ENCODE measurements around the gene SLC24A4. TPM values are rescaled to one million over a fixed set of nuclear protein-coding genes. Genes with fewer than 3 reads are reported as not detected.
"Not testable (repeated sequence)": the region's sequence is repeated elsewhere in the genome, so short reads cannot be mapped to it uniquely, and the experiment has no call there.

SLC24A4 gene
- total RNA-seq, 1 donor from 2014 or later, result 0.36 TPM

DNA sequence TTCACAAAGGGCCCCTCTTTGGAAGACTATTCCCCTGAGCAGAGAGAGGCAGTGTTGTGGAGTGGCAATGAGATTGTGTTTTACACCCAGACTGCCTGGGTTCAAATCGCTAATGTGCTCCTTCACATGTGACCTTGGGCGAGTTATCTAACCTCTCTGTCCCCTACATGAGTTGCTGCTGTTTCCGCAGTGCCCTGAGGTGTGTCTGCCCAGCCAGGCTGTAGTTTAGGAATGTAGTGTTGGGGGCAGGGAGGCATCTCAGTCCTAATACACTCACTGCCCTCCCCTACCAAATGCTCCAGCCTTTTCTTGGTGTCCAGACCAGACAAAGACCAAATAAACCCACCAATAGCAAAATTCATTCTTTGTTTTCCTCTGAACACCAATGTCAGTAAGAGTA, 78.6 kb downstream of the SLC24A4 start:
- intact Hi-C loops (cut with micrococcal nuclease), result no loop called here
- Histone ChIP-seq H3K4me1 (peaks cover 13% of the 10 kb centered on the region), H3K27ac (replicated peaks) (no peak overlapping the region)

DNA sequence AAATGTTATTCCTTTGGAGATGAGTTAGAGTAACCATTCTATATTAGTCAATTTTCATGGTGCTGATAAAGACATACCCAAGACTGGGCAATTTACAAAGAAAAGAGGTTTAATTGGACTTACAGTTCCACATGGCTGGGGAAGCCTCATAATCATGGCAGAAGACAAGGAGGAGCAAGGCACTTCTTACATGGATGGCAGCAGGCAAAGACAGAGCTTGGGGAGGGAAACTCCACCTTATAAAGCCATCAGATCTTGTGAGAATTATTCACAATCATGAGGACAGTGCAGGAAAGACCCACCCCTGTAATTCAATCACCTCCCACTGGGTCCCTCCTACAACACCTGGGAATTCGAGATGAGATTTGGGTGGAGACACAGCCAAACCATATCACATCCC, 79.5 kb downstream of the SLC24A4 start:
- Histone ChIP-seq H3K4me1 (peaks cover 13% of the 10 kb centered on the region), H3K9me3 (replicated peaks) (peaks cover 13% of the 10 kb centered on the region)
- H3K36me3 ChIP-seq; H3K4me3 ChIP-seq; H3K27ac ChIP-seq (replicated peaks); DNase-seq; H3K27me3 ChIP-seq (ENCODE audit: low read depth); intact Hi-C loops (cut with micrococcal nuclease): not testable (repeated sequence)

More for the DNA sequence above, 78.6 kb downstream of the SLC24A4 start:
- no peak for TF ChIP-seq CTCF (IDR thresholded peaks at IDR 0.05; ENCODE audit: borderline replicate concordance)
- DNase-seq, result no peak
- Histone ChIP-seq H3K9me3 (replicated peaks) (peaks cover 8% of the 10 kb centered on the region), H3K27me3 (ENCODE audit: low read depth) (no peaks in the 10 kb centered on the region), H3K36me3 (no peaks in the 10 kb centered on the region), H3K4me3 (no peak overlapping the region)

DNA sequence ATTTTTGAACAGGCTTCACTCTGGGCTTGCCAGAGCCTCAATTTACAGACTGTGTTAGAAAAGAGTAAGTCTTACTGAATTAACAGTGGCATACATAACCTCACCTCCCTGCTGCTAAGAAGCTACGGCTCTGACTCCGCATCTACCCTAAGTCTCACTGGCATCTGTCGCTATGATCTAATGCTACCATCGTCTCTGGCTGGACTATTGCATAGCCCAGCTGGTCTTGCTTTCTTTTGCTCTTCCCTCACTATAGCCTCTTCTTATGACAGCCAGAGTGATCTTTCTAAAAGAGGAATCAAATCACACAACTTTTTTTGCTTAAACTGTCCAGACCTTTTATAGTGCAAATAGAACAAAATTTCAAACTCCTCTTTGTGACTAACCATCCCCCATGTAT, 81.1 kb downstream of the SLC24A4 start:
- H3K36me3 ChIP-seq, result no peaks in the 10 kb centered on the region
- no peak overlapping the region for H3K4me3 ChIP-seq
- DNase-seq, result no peak
- intact Hi-C loops (cut with micrococcal nuclease), result no loop called here
- peaks cover 13% of the 10 kb centered on the region for H3K9me3 ChIP-seq (replicated peaks)
- H3K27me3 ChIP-seq (ENCODE audit: low read depth), result no peaks in the 10 kb centered on the region
- peaks cover 24% of the 10 kb centered on the region for H3K4me1 ChIP-seq
- H3K27ac ChIP-seq (replicated peaks), result no peak overlapping the region
- no peak for TF ChIP-seq CTCF (IDR thresholded peaks at IDR 0.05; ENCODE audit: borderline replicate concordance)

GRCh38 chr14:92404421-92404820, 81.5 kb downstream of the SLC24A4 start:
- Histone ChIP-seq H3K27ac (replicated peaks) (no peak overlapping the region), H3K27me3 (ENCODE audit: low read depth) (no peaks in the 10 kb centered on the region), H3K4me1 (peaks cover 28% of the 10 kb centered on the region), H3K4me3 (no peak overlapping the region), H3K36me3 (no peaks in the 10 kb centered on the region), H3K9me3 (replicated peaks) (peaks cover 13% of the 10 kb centered on the region)
- no peak for TF ChIP-seq CTCF (IDR thresholded peaks at IDR 0.05; ENCODE audit: borderline replicate concordance)
- DNase-seq, result no peak
- intact Hi-C loops (cut with micrococcal nuclease), result no loop called here

- Histone ChIP-seq H3K27me3 (ENCODE audit: low read depth) (no peaks in the 10 kb centered on the region), H3K9me3 (replicated peaks) (peaks cover 13% of the 10 kb centered on the region), H3K4me1 (peaks cover 29% of the 10 kb centered on the region), H3K27ac (replicated peaks) (no peak overlapping the region), H3K36me3 (no peaks in the 10 kb centered on the region), H3K4me3 (no peak overlapping the region)
- TF ChIP-seq CTCF (IDR thresholded peaks at IDR 0.05; ENCODE audit: borderline replicate concordance), result no peak
- intact Hi-C loops (cut with micrococcal nuclease), result no loop called here
- DNase-seq, result no peak
These were observed 82.0 kb downstream of the SLC24A4 start for GRCh38 chr14:92404938-92405337.

DNA sequence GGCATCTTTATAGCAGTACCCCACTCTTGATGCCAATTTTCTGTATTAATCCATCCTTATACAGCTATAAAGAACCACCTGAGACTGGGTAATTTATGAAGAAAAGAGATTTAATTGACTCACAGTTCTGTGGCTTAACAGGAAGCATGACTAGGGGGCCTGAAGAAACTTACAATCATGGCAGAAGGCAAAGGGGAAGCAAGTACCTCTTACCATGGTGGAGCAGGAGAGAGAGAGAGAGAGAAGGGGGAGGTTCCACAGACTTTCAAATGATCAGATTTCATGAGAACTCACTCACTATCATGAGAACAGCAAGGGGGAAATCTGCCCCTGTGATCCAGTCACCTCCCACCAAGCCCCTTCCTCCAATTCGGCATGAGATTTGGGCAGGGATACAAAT, 84.4 kb downstream of the SLC24A4 start:
- peaks cover 13% of the 10 kb centered on the region for H3K9me3 ChIP-seq (replicated peaks)
- peaks cover 1% of the 10 kb centered on the region for H3K27me3 ChIP-seq (ENCODE audit: low read depth)
- no peak overlapping the region for H3K27ac ChIP-seq (replicated peaks)
- DNase-seq, result no peak
- H3K4me1 ChIP-seq, result peaks cover 17% of the 10 kb centered on the region
- no peak overlapping the region for H3K4me3 ChIP-seq
- no peaks in the 10 kb centered on the region for H3K36me3 ChIP-seq
- TF ChIP-seq CTCF (IDR thresholded peaks at IDR 0.05; ENCODE audit: borderline replicate concordance), result no peak
- intact Hi-C loops (cut with micrococcal nuclease), result no loop called here
